GM21619 (cell line): Measurements from ENCODE around the gene FSTL1.

Experiments
- ATAC-seq: cut with Tn5 transposase; IDR thresholded peaks from one replicate; pipeline ENCODE4 v1.9.1; 2021; ENCODE audit not compliant: unreplicated experiment

The FSTL1 gene

DNA sequence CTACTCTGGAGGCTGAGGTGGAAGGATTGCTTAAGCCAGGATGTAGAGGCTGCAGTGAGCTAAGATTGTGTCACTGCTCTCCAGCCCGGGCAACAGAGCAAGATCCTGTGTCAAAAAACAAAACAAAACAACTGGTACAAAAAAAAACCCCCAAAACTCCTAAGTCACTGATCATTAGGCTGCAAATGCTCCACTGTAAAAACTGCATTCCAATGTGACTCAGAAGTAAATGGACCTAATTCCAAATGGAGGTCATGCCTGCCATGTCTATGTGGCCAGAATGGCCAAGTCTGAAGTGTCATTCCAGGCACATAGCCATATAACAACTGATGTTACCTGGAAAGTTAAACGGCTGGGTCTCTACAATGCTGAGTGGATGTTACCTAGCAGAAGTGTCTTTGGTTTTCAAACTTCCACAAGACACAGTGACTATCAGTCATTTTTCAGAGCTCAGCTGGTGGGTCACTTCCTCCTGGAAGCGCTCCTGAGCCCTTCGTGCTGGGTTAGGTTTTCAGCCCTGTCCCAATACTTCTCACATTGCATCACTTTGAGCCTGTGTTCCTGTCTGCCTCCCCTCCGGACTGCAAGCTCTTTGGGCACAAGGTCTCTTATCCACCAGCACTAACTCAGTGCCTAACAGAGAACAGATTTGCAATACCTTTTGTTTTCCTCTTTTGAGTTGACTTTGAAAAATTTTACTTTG lies 10.6 kb downstream of the FSTL1 start:
- no peak for ATAC-seq

DNA sequence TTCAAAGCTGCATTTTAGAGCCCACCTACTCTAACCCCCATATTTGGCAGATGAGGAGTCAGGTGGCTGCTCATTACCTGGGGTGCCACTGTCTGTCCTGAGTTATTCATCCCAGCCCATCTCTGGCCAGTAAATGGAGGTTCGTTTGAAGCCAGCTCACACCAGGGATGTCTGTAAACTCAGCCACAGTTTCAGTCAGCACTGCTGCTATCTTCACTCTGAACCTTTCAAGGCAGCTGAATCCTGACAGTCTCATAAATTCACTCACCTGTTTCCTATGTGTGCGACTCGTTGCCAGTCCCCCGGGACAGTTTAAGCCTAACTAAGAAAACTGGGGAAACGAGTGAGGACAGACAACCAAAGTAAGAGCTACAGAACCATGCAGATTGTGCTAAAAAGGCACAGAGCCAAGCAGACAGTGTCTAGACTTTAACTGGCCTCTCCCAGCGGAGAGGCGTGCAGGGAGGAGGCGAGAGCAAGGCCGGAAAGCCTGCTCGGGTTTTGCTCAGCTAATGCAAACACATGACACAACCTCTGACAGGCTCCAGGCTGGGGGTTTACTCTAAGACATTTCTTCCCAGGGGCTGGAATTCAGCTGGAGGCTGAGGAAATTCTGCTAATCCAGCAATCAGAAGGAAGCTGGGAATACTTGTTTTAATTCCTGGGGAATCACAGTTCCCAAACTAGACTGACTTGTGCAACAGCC lies 12.0 kb downstream of the FSTL1 start:
- no peak for ATAC-seq

DNA sequence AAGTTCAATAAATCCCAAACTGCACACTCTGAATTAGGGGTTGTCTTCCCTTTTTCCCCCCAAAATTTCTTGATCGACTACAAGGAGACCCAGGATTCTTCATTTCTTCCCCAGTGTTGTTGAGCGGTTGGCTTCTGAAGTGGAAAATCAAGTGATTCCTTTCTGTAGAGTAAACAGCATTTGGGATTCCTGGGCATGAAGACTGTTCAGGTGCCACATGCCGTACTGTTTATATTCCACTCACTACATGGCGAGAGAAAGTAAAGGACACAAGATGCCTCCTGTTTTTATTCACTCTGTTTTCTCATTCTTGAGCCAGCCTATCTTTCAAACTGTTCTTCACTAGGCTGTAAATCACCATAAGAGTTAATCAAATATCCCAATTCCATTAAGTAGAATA lies 12.6 kb downstream of the FSTL1 start:
- ATAC-seq: no peak

DNA sequence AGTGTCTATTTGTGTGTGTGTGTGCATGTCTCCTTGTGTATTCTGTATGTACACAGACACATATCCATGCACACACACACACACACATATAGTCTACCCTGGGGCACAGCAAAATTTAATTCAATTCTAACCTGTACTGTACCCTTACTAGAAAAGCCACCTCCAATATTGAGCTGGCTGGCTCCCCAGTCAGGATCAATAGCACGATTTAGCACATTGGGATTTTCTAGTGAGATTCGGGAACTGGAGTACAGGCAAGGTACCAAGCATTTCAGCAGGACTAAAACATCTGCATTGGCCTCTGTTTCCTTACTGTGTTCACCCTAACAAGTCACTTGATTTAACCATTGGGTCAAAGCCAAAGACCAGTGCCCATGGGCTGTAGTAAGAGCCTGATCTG lies 13.2 kb downstream of the FSTL1 start:
- ATAC-seq: no peak

DNA sequence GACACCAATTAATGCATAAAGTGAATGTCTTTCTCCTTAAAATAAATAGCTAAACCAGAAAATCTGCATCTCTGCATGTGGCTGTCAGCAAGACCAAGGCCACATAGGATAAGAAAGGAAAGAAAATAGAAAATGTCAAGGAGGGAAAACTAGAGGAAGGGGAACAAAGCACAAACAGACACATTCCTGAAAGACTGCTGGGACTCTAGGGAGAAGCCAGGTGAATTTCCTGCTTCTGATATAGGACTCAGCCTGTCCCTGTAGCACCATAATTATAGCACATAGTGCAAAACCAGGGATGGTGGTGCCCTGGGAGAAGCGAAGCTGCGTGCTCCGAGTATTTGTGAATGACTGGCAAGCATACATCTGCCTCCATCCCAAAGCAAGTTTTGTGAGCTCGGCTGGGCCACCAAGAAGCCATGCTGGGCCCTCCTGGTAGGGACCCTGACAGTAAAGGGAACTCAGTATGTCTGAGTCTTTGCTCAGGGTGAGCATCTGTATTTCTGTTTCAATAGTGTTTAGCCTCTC lies 14.2 kb downstream of the FSTL1 start:
- no peak for ATAC-seq

DNA sequence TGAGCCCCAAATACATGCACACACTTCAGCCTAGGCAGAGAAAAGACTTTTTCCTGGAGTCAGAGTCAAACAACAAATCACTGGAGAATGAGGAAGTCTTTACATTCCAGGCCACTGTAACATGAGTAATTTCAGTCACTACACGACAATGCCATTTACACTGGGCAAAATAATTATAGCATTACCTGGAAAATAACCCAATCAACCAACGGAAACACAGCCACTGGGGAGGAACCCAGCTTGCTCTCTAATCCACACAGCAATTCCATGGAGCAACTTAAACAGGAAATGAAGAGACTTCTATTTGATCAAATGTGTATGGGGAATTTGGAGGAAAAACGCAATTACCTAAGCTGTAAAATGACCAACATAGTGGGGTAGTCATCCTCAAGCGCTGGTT lies 15.2 kb downstream of the FSTL1 start:
- no peak for ATAC-seq

DNA sequence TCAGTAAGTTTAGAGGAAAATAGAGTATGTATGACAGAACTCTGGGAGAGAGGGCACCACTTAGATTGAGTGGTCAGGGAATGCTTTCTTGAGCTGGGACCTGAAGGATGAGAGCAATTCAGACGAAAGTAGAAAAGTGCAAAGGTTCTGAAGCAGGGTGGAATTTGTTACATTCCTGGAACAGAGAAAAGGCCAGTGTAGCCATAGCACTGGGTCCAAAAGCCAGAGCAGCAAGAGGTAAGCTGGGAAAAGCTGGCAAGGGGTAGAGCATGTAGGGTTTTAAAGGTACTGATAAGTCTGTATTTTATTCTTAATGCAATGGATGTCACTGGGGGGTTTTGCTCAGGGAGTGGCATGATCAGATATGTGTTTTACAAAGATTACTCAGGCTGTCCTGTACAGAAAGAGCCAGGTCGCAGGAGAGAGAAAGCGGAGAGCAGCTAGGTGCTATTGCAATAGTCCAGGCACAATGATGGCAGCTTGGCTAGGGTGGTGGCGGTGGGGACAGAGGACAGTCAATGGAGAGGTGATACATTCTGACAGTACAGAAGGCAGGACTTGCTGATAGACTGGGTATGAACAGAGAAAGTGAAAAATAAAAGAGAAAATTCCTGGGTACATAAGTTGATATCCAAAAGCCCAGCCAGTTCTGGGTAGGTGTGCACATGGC lies 17.0 kb downstream of the FSTL1 start:
- ATAC-seq: no peak

DNA sequence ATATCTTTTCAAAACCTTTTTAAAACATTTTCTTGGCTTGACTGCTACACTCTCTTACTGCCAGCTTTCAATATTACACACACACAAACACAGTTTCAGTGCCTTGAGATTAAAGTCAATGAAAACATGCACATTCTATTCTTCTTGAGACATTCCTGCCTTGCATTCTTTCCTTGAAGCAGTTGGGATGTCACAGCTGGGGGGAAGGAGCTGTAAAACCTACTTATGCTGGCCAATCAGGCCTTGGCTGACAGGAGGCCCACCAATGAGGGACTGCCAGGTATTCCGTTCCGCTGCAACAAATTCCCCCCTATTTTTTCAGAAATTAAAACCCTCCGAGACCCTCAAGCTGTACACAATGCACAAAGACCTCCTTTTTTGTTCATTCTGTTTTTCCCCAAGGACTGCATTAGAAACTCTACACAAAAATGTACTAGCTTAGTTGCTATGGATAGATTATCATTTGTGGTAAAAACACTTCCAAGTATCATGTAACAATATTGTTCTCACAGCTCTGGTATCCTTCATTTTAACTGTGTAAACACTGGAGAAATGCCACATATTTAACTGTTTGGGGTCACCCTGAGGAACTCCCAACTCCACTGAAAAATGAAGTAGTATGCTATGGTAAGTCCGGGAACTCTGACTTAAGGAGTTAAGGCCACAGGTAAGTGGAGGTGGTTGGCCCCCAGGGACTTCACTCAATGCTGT lies 18.5 kb downstream of the FSTL1 start:
- ATAC-seq: no peak

DNA sequence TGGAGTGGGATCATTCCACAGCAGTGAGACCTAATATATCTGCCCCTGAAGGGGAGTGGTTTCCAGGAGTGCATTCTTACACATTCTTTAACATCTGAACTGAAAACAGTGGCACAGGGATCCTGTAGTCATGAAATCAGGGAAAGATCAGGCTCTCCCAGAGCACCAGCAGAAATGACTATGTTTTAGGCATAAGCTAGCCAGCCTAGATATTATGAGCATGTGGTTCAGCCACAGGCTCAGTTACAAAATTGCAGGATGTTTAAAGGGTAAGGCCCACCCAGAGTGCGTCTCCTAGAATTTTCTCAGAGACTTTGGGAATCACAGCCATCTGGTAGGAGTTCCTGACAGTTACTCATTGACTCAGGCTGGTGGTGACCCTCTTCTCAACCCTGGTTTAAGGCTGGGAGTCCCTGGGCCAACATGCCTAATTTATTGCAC lies 20.9 kb downstream of the FSTL1 start:
- ATAC-seq: no peak

DNA sequence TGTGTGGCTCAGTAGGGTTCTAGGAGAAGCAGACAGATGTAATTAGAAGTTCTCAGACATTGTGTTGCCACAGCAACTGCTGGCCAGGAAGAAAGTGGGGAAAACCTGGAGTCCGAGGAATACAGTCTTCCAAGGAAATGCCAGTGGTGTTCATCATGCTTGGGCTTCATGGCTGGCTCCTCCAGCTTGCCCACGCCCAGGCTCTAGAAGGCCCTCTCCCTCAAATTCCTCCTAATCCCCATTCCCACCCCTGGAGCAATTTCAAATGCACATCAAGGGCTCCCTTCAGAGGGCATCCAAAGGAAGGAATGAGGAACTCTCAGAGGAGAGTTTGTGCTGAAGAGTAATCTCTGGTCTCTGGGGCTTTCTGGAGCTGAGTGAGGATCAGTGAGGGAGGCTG lies 21.9 kb downstream of the FSTL1 start:
- no peak for ATAC-seq

DNA sequence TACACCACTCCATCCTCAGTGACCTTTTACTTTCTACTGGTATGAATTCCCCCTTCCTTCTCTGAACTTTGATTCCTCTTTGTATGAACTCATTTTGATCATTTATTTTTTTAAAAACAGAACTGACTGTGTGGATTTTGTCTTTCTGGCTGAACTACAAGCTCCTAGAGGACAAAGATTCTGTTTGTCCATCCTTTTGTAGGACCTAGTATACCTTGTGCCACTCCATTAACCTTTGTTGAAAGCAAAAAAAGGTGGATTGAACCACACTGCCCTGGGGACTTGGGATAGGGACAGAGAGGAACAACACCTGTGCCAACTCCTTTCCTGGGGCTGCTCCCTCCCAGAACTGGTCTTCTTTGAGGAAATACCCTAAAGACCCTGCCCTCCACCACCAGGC lies 23.6 kb downstream of the FSTL1 start:
- ATAC-seq: no peak

DNA sequence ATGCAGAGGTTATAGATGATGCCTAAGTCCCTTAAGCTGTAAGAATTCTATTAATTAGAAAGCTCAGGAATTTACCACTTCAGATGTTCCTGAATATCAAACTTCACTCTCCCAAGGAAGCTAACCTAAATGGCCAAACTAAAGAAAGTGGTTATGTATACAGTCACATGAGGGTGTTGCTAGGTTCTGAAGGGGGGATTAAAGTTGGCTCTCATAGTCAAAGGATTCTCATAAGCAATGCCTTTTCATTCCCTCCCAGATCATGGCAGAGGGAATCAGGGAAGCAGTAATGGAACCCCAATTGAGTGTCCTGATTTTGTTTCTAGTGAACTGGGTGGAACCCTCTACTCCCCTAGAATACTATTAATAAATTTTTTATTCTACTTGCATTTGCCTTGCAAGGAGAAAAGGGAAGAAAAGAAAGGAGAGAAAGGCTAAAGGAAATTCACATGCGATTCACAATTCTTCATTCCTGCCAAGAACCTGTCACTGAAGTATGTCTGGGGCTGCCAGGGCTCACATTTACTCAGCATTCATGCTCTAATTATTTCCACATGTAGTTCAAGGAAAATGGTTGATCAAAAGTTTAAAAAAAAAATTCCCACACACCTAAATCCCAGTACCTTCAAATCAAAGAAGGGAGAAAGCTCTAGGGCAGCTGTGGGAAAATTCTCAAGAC lies 25.1 kb downstream of the FSTL1 start:
- ATAC-seq: no peak

DNA sequence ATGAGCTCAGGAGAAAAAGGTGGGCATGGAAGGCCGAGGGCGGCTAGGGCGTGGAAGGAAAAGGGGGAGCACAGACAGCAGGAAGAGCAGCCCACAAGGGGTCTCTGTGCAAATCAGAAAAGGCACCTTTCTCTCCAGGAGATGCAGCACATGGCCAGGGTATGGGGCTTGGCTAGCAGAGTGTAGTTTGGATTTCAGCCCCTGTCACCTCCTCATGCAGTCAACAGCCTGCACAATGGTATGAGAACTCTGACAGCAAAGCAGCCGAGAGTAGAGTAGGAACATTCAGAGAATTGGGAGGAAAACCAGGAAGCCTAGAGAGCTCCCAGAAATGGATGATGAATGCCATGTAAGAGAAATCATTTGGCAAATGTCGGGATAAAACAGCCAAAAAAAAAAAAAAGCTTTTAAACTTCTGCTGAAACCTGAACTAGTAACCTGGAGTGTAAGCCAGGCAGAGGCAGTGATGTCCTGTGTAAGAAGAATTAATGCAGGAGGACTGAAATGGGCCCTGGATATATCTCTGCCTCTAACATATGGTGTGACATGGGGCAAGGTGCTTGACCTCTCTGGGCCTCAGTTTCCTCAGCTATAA lies 25.7 kb downstream of the FSTL1 start:
- ATAC-seq: no peak

DNA sequence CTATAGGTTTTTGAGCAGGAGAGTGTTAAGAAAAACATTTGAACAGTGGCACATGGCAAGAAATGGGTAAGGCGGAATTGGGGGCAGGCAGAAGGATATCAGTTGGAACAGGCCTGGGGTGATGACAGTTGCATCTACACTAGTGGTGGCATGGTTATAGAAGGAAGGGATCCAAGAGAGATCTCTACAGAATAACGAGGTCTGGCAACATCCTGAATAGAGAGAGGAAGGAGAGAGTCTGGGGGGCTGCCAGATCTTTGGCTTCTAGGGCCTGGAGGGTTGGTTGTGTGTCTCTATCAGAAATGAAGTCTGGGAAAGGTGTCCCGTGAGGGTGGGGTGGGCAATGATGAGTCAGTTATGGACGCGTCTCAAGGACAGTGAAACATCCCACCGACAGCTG lies 26.3 kb downstream of the FSTL1 start:
- no peak for ATAC-seq

DNA sequence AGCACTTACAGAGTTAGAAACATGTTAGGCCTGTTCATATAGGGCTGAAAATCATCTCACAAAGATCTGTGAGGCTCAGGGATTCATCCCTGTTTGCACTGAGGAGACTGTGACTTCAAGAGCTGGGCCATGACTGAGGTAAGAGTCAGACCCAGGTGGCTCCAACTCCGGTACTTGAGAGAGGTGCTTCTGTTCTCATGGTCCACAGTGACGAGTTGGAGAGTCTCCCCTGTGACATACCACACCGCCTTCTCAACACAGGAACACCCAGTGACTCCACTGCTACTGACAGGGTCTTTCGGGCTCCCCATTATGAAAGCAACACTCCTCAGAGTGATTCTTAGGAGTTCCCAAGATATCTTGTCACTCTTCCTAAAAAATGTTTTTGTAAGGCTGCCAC lies 27.4 kb downstream of the FSTL1 start:
- ATAC-seq: no peak

DNA sequence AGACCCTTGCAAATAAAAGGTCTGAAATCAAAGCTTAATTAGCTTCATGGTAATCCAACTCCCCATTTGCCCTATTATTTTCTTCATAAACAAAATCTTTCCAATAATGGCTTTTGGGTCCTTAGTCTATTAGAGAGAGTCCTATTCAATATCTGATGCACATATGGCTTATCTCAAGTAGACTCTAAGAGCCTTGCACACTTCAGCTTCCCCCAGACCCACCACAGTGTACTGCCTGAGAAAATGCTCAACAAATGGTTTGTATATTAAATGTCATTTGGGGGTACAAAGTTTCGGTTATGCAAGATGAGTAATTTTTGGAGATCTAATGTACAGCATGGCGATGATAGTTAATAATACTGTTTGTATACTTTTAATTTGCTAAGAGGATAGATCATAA lies 28.9 kb downstream of the FSTL1 start:
- no peak for ATAC-seq

DNA sequence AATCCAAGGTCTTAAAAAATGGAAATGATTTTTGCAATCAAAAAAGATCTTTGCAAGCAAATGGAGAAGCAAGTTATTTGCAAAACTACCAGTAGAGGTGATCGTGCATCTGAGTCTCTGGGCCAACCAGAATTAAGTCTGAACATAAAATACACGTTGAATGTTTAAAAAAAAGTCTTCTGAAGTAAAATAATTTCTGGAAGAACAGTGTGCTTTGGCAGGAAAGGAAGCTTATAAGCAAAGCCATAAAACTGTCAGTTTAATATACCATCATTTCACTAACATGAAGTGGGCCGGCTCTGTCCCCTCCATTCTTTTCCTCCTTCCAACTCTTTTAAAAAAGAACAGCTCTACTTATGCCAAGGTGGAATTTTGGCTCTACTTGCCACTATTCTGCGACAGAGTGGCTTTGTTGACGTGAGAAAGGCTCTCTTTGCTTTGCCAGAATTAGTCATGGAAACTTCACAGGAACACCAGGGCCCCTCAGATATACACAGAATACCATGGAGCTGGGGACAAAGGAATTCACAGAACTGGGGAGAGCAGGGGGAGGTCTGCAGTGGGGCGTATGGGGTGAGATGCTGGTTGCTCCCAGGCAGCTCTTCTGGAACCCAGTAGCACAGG lies 29.8 kb downstream of the FSTL1 start:
- no peak for ATAC-seq

DNA sequence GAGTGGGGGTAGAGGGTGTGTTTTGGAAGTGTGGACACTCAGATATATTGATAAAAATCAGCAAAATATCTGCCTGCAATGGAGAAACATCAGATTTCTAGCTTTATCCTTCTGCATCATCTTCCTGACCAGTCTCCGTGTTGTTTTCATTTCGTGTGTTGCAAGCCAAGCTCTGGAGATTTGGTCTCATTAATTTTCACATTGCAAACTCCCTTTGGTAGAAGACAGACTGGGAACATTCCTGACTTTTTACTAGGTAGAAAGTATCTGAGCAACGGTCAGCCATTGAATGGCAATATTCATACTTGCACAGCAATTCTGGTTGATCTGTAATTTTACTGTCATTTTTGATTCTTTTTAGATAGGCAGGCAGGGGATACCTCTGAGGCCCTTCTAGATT lies 30.4 kb downstream of the FSTL1 start:
- no peak for ATAC-seq

DNA sequence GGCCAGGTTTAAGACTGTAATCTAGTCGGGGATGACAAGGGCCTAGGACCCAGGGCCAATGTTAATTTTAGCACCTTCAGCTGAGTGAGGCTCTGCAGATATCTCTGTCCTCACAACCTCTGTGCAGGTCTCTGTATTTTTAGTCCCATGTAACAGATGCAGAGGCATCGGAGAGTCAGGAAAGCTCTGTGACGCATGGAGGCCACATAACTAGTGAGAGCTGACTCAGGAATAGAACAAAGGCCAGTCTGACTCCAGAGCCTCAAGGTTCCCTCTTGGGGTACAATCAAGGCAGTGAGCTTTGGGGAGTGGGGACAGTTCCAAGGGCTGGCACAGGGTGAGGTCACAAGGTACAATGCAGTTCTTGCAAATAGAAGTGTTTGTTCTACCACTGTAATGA lies 31.0 kb downstream of the FSTL1 start:
- ATAC-seq: no peak

DNA sequence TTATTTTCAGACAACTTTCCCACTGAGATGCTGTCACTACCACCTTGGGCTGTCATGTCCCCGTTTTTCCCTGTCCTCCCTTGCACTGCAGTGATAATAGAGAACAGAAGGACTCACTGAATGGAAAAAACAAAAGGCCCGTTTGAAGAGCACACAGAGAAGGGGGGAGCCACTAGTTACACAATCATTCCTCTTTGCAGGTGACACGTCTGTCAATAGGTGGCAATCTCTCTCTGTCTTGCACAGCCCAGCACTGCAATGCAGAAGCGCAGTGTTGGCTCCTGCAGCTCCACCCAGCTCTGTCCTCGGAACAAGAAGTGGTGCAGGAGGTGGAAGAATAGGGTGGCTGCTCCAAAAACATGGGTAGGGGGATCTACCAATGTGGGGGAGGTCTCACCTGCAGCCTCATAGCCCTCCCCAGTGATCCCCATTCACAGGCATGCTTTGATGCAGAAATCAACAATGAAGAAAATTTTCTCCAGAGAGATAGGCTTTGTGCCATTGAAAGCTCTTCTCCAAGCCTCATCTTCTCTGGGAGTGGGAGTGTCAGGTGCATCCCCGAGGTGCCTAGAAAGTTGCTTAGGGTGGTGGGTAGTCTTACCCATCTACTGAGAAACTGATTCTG lies 31.8 kb downstream of the FSTL1 start:
- no peak for ATAC-seq
